ENCODE data around the gene ZNF502. TPM values are rescaled to one million over a fixed set of nuclear protein-coding genes. Genes with fewer than 3 reads are reported as not detected.

ZNF502 gene
- polyA plus RNA-seq, 1 donor (not counting 4 experiments of a cell fraction or from before 2014, with no cell fraction given) = 4.9 TPM

- Histone ChIP-seq H3K27me3 (ENCODE audit: control insufficient read depth, extremely low read depth, insufficient read depth, low read length) (no peaks in the 10 kb centered on the region), H4K20me1 (ENCODE audit: control insufficient read depth, extremely low read depth, insufficient read depth, low read length) (no peaks in the 10 kb centered on the region), H3K27ac (ENCODE audit: control insufficient read depth, insufficient read depth, low read length) (no peak overlapping the region), H3K9ac (ENCODE audit: control insufficient read depth, extremely low read depth, insufficient read depth, low read length) (no peak overlapping the region), H3K9me3 (ENCODE audit: control insufficient read depth, low read depth, low read length) (peaks cover 2% of the 10 kb centered on the region), H3K79me2 (ENCODE audit: control insufficient read depth, insufficient read depth, low read length) (peaks cover 8% of the 10 kb centered on the region), H3K9me1 (ENCODE audit: control insufficient read depth, extremely low read depth, insufficient read depth, low read length) (no peaks in the 10 kb centered on the region), H3K4me2 (ENCODE audit: control insufficient read depth, extremely low read depth, insufficient read depth, low read depth, low read length) (no peak overlapping the region), H3K4me1 (ENCODE audit: control insufficient read depth, extremely low read depth, insufficient read depth, low read length) (no peaks in the 10 kb centered on the region), H2AFZ (ENCODE audit: control insufficient read depth, low read length) (no peak overlapping the region), H3K36me3 (ENCODE audit: control insufficient read depth in 2 of 2, extremely low read depth in 1 of 2, insufficient read depth in 2 of 2, low read length in 2 of 2) (peaks cover 0 to 4% of the 10 kb centered on the region in 2 experiments), H3K4me3 (ENCODE audit: control insufficient read depth in 2 of 3, extremely low read depth in 1 of 3, insufficient read depth in 2 of 3, low read depth in 1 of 3, low read length in 3 of 3) (no peak overlapping the region)
- no peak for FAIRE-seq
- dilution Hi-C loops (cut with MboI; ENCODE audit: extremely low pct_ligation_motif_present, low sequenced_read_pairs) = no loop called here
- DNase-seq (ENCODE audit: low read depth, low spot score) = no peak
- TF ChIP-seq, protein P1, sequence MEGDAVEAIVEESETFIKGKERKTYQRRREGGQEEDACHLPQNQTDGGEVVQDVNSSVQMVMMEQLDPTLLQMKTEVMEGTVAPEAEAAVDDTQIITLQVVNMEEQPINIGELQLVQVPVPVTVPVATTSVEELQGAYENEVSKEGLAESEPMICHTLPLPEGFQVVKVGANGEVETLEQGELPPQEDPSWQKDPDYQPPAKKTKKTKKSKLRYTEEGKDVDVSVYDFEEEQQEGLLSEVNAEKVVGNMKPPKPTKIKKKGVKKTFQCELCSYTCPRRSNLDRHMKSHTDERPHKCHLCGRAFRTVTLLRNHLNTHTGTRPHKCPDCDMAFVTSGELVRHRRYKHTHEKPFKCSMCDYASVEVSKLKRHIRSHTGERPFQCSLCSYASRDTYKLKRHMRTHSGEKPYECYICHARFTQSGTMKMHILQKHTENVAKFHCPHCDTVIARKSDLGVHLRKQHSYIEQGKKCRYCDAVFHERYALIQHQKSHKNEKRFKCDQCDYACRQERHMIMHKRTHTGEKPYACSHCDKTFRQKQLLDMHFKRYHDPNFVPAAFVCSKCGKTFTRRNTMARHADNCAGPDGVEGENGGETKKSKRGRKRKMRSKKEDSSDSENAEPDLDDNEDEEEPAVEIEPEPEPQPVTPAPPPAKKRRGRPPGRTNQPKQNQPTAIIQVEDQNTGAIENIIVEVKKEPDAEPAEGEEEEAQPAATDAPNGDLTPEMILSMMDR (optimal IDR thresholded peaks at IDR 0.05 in 1 of 3, IDR thresholded peaks at IDR 0.05 in 1 of 3, conservative IDR thresholded peaks at IDR 0.05 in 1 of 3; ENCODE audit: extremely low read depth in 1 of 3, insufficient read depth in 2 of 3, low read length in 3 of 3) = no peak
- no peak for TF ChIP-seq EZH2 (IDR thresholded peaks at IDR 0.05; ENCODE audit: low read length)
Observed at GRCh38 chr3:44772099-44772442, 59.6 kb downstream of the ZNF502 start.

Other genes with a start within 250 kb of the ZNF502 start
- gene ZNF445, start 235.0 kb upstream of the ZNF502 start, polyA plus RNA-seq = 3.0 to 3.3 TPM (median 3.3 TPM) in 3 replicates
- 0.93 to 1.9 TPM (median 1.6 TPM) in 3 replicates for gene ZKSCAN7, start 157.5 kb upstream of the ZNF502 start, polyA plus RNA-seq
- gene ZNF660, start 127.7 kb upstream of the ZNF502 start, polyA plus RNA-seq = 0.01 to 0.05 TPM (median 0.02 TPM) in 3 replicates
- gene ZNF197, start 87.6 kb upstream of the ZNF502 start, polyA plus RNA-seq = 6.3 to 8.8 TPM (median 8.0 TPM) in 3 replicates
- gene ZNF35, start 63.9 kb upstream of the ZNF502 start, polyA plus RNA-seq = 5.5 to 9.4 TPM (median 6.3 TPM) in 3 replicates
- 2.5 to 2.8 TPM (median 2.7 TPM) in 3 replicates for gene ZNF501, start 17.0 kb downstream of the ZNF502 start, polyA plus RNA-seq
- 9.3 to 12.7 TPM (median 10.8 TPM) in 3 replicates for gene KIAA1143, start 49.0 kb downstream of the ZNF502 start, polyA plus RNA-seq
- 0.53 to 2.8 TPM (median 2.1 TPM) in 3 replicates for gene KIF15, start 49.1 kb downstream of the ZNF502 start, polyA plus RNA-seq
- 15.0 to 25.2 TPM (median 19.5 TPM) in 3 replicates for gene TMEM42, start 149.3 kb downstream of the ZNF502 start, polyA plus RNA-seq
- 1.3 to 2.2 TPM (median 1.3 TPM) in 3 replicates for gene TGM4, start 161.9 kb downstream of the ZNF502 start, polyA plus RNA-seq

Measured in keratinocyte (primary cell).